Left ventricle myocardium superior (tissue), 1 donor: Measurements from ENCODE around the gene WTIP. TPM values are rescaled to one million over a fixed set of nuclear protein-coding genes. Genes with fewer than 3 reads are reported as not detected.
A peak's percentile ranks its signal among the peaks of the same experiment; 100 is the strongest.
"Not testable (repeated sequence)": the region's sequence is repeated elsewhere in the genome, so short reads cannot be mapped to it uniquely, and the experiment has no call there.

Experiments used
- ATAC-seq: fragments of 200-7000 bp; cut with Tn5 transposase; one replicate; pipeline ENCODE4 v1.9.1; 2020; ENCODE audit warnings: mild to moderate bottlenecking, moderate library complexity
- DNase-seq: peaks from one replicate; pipeline ENCODE4 v3.0.0-alpha.2; 2020
- intact Hi-C: fragments of 100-400 bp; cut with micrococcal nuclease; formaldehyde crosslinking; loops from one replicate; pipeline ENCODE4 v1.11.0; 2022
- total RNA-seq: library from RNA; stranded (reverse); fragmentation: NEBNext Ultra II Directional; extraction: Animal tissue kit (Norgen Biotek cat#: 25700); gene quantifications from one replicate; pipeline ENCODE4 v1.2.1, GENCODE V29; 2021
- donor health status: DM: no; HTN: yes; CAD: no; lungs with severe emphysema.

Gene WTIP
- total RNA-seq, 1 donor from 2014 or later: 26.2 TPM

GRCh38 chr19:34500656-34501120, 19.1 kb downstream of the WTIP start:
- no peak for DNase-seq
- ATAC-seq: no peak
- intact Hi-C loops: no loop called here

- DNase-seq (peak; percentile 96), ATAC-seq (peak; percentile 88)
- intact Hi-C loops: no loop called here
Observed at GRCh38 chr19:34501339-34502320, 20.1 kb downstream of the WTIP start.

- ATAC-seq (no peak), DNase-seq (no peak)
- intact Hi-C loops: no loop called here
Observed at GRCh38 chr19:34502582-34503411, 21.2 kb downstream of the WTIP start.

- DNase-seq (peak; percentile 42), ATAC-seq (no peak)
- intact Hi-C loops: no loop called here
Observed at GRCh38 chr19:34503531-34504272, 22.1 kb downstream of the WTIP start.

GRCh38 chr19:34504273-34504808, 22.8 kb downstream of the WTIP start:
- intact Hi-C loops: no loop called here
- ATAC-seq (no peak), DNase-seq (no peak)

GRCh38 chr19:34504809-34505291, 23.3 kb downstream of the WTIP start:
- ATAC-seq (no peak), DNase-seq (no peak)
- intact Hi-C loops: no loop called here

GRCh38 chr19:34505321-34506025, 23.9 kb downstream of the WTIP start:
- intact Hi-C loops: no loop called here
- DNase-seq: no peak
- peak; percentile 1 for ATAC-seq

GRCh38 chr19:34506026-34506370, 24.4 kb downstream of the WTIP start:
- intact Hi-C loops: no loop called here
- no peak for DNase-seq
- peak; percentile 28 for ATAC-seq

- intact Hi-C loops: no loop called here
- no peak for DNase-seq
- no peak for ATAC-seq
Observed at GRCh38 chr19:34507414-34508067, 26.0 kb downstream of the WTIP start.

- intact Hi-C loops: no loop called here
- DNase-seq (no peak), ATAC-seq (peak; percentile 12)
Observed at GRCh38 chr19:34508540-34508939, 27.0 kb downstream of the WTIP start.

GRCh38 chr19:34510904-34511303, 29.3 kb downstream of the WTIP start:
- DNase-seq, ATAC-seq, intact Hi-C loops: not testable (repeated sequence)

- no peak for ATAC-seq
- no peak for DNase-seq
- intact Hi-C loops: no loop called here
Observed at GRCh38 chr19:34512254-34512822, 30.8 kb downstream of the WTIP start.

- no peak for DNase-seq
- intact Hi-C loops: no loop called here
- no peak for ATAC-seq
Observed at GRCh38 chr19:34513767-34514166, 32.2 kb downstream of the WTIP start.

GRCh38 chr19:34519602-34520001, 38.0 kb downstream of the WTIP start:
- ATAC-seq (no peak), DNase-seq (no peak)
- intact Hi-C loops: no loop called here

GRCh38 chr19:34523408-34523807, 41.9 kb downstream of the WTIP start:
- no peak for DNase-seq
- ATAC-seq: no peak
- intact Hi-C loops: no loop called here

GRCh38 chr19:34525001-34525400, 43.4 kb downstream of the WTIP start:
- no peak for DNase-seq
- intact Hi-C loops: no loop called here
- no peak for ATAC-seq

GRCh38 chr19:34534206-34534605, 52.6 kb downstream of the WTIP start:
- ATAC-seq (no peak), DNase-seq (no peak)
- intact Hi-C loops: no loop called here

- DNase-seq (no peak), ATAC-seq (no peak)
- intact Hi-C loops: no loop called here
Observed at GRCh38 chr19:34539396-34539795, 57.8 kb downstream of the WTIP start.
